Endodermal cell (in vitro differentiated cells): ENCODE measurements around the gene DUS2. TPM values are rescaled to one million over a fixed set of nuclear protein-coding genes. Genes with fewer than 3 reads are reported as not detected.

Source experiments
- DNase-seq: peaks from one replicate; pipeline ENCODE4 v3.0.0-alpha.2; 2017
- H3K27ac ChIP-seq: 2 replicates; pipeline ENCODE4 v1.5.1; 2013; ENCODE audit warnings: mild to moderate bottlenecking, low read depth, low read length, moderate library complexity
- H3K27me3 ChIP-seq: 2 replicates; pipeline ENCODE4 v1.6.1; 2013; ENCODE audit warnings: mild to moderate bottlenecking, low read length, moderate library complexity; ENCODE audit not compliant: insufficient read depth, control insufficient read depth, poor library complexity, severe bottlenecking
- H3K36me3 ChIP-seq: 2 replicates; pipeline ENCODE4 v1.7.0; 2013; ENCODE audit warnings: mild to moderate bottlenecking, low read length, moderate library complexity; ENCODE audit not compliant: control insufficient read depth, insufficient read depth
- H3K4me1 ChIP-seq: one replicate; pipeline ENCODE4 v1.7.0; 2013; ENCODE audit warnings: low read length; ENCODE audit not compliant: control insufficient read depth, insufficient read depth
- H3K4me3 ChIP-seq: 2 replicates; pipeline ENCODE4 v1.5.1; 2013; ENCODE audit warnings: mild to moderate bottlenecking, low read length, moderate library complexity
- H3K9ac ChIP-seq: 2 replicates; pipeline ENCODE4 v1.6.1; 2013; ENCODE audit warnings: mild to moderate bottlenecking, low read length, moderate library complexity; ENCODE audit not compliant: poor library complexity, severe bottlenecking; ENCODE audit errors: extremely low read depth
- H3K9me3 ChIP-seq: 2 replicates; pipeline ENCODE4 v1.6.1; 2013; ENCODE audit warnings: mild to moderate bottlenecking, low read length, moderate library complexity; ENCODE audit not compliant: control insufficient read depth
- H3K27ac Mint-ChIP-seq: 2 replicates; pipeline ENCODE4 v1.8.0; 2020; ENCODE audit warnings: mixed read lengths
- H3K27me3 Mint-ChIP-seq: 2 replicates; pipeline ENCODE4 v1.8.0; 2021; ENCODE audit warnings: mild to moderate bottlenecking, mixed read lengths; ENCODE audit not compliant: insufficient read depth
- H3K36me3 Mint-ChIP-seq: 2 replicates; pipeline ENCODE4 v1.8.0; 2020; ENCODE audit warnings: low read depth, mixed read lengths
- H3K4me1 Mint-ChIP-seq: 2 replicates; pipeline ENCODE4 v1.8.0; 2020; ENCODE audit warnings: mixed read lengths
- H3K4me3 Mint-ChIP-seq: 2 replicates; pipeline ENCODE4 v1.8.0; 2020; ENCODE audit warnings: mild to moderate bottlenecking, moderate library complexity, mixed read lengths
- H3K9me3 Mint-ChIP-seq: 2 replicates; pipeline ENCODE4 v1.8.0; 2020; ENCODE audit warnings: mild to moderate bottlenecking, mixed read lengths
- WGBS, 2 experiments: methylation state at CpG; one replicate each; pipeline versions ENCODE4 v1.1.5 to v1.1.7; 2013; ENCODE audit warnings: missing lambda C conversion rate in 2 of 2, mixed read lengths in 1 of 2; ENCODE audit not compliant: insufficient coverage in 1 of 2, insufficient read length in 1 of 2; 5-methylcytosine and 5-hydroxymethylcytosine counted together
- total RNA-seq, 2 donors: library from RNA; stranded (reverse); fragmentation: NEBNext Ultra II Directional in 1 of 2; extraction: Animal tissue kit (Norgen Biotek cat#: 25700) in 1 of 2; gene quantifications; 2 replicates in 1 of 2; 3 replicates in 1 of 2; pipeline ENCODE4 v1.2.1, GENCODE V29; 2021
- TF ChIP-seq, protein P1 (sequence below): fragments of 200-600 bp; sonication (generic); conservative IDR thresholded peaks from 2 replicates; pipeline ENCODE4 v1.5.0; 2021; ENCODE audit warnings: antibody characterized with exemption, mild to moderate bottlenecking

Gene DUS2
- total RNA-seq, 2 donors from 2014 or later: 23.4 to 24.0 TPM

DNA sequence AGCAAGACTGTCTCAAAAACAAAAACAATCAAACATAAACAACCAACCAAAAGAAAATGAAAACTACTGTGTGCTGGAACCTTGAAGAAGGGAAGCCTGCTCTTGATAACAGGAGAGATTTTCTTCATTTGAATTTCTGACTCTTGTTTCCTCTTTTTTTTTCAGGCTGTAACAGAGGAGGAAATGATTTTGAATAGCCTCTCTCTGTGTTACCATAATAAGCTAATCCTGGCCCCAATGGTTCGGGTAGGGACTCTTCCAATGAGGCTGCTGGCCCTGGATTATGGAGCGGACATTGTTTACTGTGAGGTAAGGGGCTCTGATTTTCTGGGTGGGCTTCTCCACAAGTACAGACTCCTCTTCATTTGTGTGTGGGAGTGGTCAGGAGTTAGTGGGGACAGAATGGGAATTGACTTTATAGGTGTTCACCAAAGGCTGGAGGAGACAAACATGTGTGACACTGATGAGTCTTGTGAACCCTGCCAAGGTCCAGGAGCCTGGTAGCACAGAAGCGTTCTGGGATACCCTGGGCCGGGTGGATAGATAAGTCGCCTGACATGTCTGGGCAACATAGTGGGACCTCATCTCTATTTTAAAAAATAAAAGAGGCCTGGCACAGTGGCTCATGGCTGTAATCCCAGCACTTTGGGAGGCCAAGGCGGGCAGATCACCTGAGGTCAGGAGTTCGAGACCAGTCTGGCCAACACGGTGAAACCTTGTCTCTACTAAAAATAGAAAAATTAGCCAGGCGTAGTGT lies 14.9 kb downstream of the DUS2 start:
- no peaks in the 10 kb centered on the region for H3K27me3 ChIP-seq
- no peak overlapping the region for H3K9ac ChIP-seq
- Mint-ChIP-seq H3K27me3 (no peaks in the 10 kb centered on the region), H3K27ac (no peak overlapping the region), H3K36me3 (peaks cover 16% of the 10 kb centered on the region), H3K4me3 (no peak overlapping the region), H3K4me1 (peaks cover 3% of the 10 kb centered on the region), H3K9me3 (no peaks in the 10 kb centered on the region)
- H3K4me3 ChIP-seq: no peak overlapping the region
- no peaks in the 10 kb centered on the region for H3K9me3 ChIP-seq
- no peaks in the 10 kb centered on the region for H3K4me1 ChIP-seq
- H3K36me3 ChIP-seq: peaks cover 20% of the 10 kb centered on the region
- 94% methylated on average over 6 to 9 of the region's 9 CpGs for WGBS, 2 experiments
- no peak overlapping the region for H3K27ac ChIP-seq
- DNase-seq: no peak
- TF ChIP-seq, protein P1, sequence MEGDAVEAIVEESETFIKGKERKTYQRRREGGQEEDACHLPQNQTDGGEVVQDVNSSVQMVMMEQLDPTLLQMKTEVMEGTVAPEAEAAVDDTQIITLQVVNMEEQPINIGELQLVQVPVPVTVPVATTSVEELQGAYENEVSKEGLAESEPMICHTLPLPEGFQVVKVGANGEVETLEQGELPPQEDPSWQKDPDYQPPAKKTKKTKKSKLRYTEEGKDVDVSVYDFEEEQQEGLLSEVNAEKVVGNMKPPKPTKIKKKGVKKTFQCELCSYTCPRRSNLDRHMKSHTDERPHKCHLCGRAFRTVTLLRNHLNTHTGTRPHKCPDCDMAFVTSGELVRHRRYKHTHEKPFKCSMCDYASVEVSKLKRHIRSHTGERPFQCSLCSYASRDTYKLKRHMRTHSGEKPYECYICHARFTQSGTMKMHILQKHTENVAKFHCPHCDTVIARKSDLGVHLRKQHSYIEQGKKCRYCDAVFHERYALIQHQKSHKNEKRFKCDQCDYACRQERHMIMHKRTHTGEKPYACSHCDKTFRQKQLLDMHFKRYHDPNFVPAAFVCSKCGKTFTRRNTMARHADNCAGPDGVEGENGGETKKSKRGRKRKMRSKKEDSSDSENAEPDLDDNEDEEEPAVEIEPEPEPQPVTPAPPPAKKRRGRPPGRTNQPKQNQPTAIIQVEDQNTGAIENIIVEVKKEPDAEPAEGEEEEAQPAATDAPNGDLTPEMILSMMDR: no peak

GRCh38 chr16:68040506-68041288 lies 17.6 kb downstream of the DUS2 start:
- Histone ChIP-seq H3K9me3 (no peaks in the 10 kb centered on the region), H3K4me3 (no peak overlapping the region), H3K36me3 (peaks cover 23% of the 10 kb centered on the region), H3K9ac (no peak overlapping the region), H3K4me1 (no peaks in the 10 kb centered on the region), H3K27me3 (no peaks in the 10 kb centered on the region), H3K27ac (no peak overlapping the region)
- TF ChIP-seq, protein P1: peak; percentile 89
- WGBS, 2 experiments: 74 to 85% methylated on average over 7 to 14 of the region's 14 CpGs
- Mint-ChIP-seq H3K4me1 (peaks cover 3% of the 10 kb centered on the region), H3K27ac (peak overlapping the region; percentile 87), H3K4me3 (no peak overlapping the region), H3K9me3 (no peaks in the 10 kb centered on the region), H3K36me3 (peaks cover 19% of the 10 kb centered on the region), H3K27me3 (no peaks in the 10 kb centered on the region)
- DNase-seq: peak; percentile 97

DNA sequence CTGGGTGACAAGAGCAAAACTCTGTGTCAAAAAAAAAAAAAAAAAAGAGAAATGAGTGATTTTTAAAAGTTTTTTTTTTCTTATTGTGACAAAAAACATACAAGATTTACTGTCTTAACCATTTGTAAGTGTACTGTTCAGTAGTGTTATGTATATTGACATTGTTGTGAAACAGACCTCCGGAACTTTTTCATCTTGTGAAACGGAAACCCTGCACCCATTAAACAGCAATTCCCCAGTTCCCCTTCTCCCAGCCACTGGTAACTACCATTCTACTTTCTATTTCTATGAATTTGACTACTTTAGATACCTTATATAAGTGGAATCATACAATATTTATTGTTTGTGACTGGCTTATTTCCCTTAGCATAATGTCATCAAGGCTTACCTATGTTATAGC lies 18.7 kb downstream of the DUS2 start:
- Histone ChIP-seq H3K27me3 (no peaks in the 10 kb centered on the region), H3K4me3 (no peak overlapping the region), H3K9ac (no peak overlapping the region), H3K27ac (no peak overlapping the region), H3K4me1 (no peaks in the 10 kb centered on the region), H3K9me3 (no peaks in the 10 kb centered on the region), H3K36me3 (peaks cover 23% of the 10 kb centered on the region)
- TF ChIP-seq, protein P1: no peak
- H3K4me1 Mint-ChIP-seq: peaks cover 3% of the 10 kb centered on the region
- peaks cover 24% of the 10 kb centered on the region for H3K36me3 Mint-ChIP-seq
- no peak overlapping the region for H3K27ac Mint-ChIP-seq
- H3K9me3 Mint-ChIP-seq: no peaks in the 10 kb centered on the region
- 80% methylated on average over 1 of the region's 2 CpGs; no CpG with 5 or more reads in 1 of the 2 experiments for WGBS, 2 experiments
- H3K4me3 Mint-ChIP-seq: no peak overlapping the region
- no peaks in the 10 kb centered on the region for H3K27me3 Mint-ChIP-seq
- no peak for DNase-seq
